Fibroblast of pulmonary artery (primary cell): ENCODE measurements around the gene CDC42EP5.
A peak's percentile ranks its signal among the peaks of the same experiment; 100 is the strongest.

ENCODE experiments used
- DNase-seq: peaks from one replicate; pipeline ENCODE4 v3.0.0-alpha.2; 2010; ENCODE audit warnings: low read depth
- H3K4me3 ChIP-seq: replicated peaks from 2 replicates; pipeline ENCODE4 v1.5.1; 2011; ENCODE audit warnings: low read depth, mild to moderate bottlenecking, control low read depth, low read length, moderate library complexity
- TF ChIP-seq, protein P1 (sequence below): IDR thresholded peaks from 2 replicates; pipeline ENCODE4 v1.5.1; 2011; ENCODE audit warnings: mild to moderate bottlenecking, control low read depth, low read length, inconsistent platforms; ENCODE audit errors: missing control alignments

Gene CDC42EP5

DNA sequence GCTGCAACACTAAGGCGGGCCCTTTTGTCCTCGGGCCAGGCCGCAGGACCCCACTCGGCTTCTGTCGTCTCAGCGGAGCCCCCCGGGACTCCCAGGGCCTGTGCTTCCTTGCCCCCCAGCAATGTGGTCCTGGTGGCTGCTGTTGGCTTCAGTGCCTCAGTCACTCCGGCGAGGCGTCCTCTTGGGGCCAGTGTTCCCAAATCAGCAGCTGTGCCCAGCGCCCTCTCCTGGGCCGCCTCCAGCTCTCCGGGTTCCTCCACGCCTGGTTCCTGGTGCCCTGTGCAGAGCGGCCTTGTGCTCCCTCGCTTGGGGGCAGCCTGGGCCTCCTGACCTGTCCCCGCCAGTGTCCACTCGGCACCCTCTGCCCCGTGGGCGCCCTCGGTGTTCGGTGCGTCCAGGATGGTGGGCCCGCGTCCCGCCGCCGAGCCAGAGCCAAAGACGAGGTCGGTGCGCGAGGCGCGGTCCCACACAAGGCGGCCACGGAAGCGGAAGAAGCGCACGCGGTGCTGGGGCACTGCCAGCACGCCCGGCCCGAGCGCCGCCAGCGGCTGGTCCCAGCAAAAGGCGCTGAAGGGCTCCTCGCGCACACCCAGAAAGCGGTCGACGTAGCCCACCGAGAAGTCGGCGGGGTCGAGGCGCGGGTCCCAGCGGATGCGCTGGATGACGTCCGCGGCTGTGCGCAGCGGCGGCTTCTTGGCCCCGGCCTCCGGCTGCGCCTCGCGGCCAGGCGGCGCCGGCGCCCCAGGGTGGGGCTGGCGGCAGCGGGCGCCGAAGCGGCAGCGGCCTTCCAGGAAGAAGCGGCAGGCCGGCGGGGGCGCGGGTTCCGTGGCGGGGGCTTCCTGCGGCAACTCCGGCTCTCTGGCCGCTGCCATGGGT is 10.2 kb downstream of the CDC42EP5 start:
- H3K4me3 ChIP-seq: peak overlapping the region; percentile 58
- peak; percentile 70 for DNase-seq
- TF ChIP-seq, protein P1, sequence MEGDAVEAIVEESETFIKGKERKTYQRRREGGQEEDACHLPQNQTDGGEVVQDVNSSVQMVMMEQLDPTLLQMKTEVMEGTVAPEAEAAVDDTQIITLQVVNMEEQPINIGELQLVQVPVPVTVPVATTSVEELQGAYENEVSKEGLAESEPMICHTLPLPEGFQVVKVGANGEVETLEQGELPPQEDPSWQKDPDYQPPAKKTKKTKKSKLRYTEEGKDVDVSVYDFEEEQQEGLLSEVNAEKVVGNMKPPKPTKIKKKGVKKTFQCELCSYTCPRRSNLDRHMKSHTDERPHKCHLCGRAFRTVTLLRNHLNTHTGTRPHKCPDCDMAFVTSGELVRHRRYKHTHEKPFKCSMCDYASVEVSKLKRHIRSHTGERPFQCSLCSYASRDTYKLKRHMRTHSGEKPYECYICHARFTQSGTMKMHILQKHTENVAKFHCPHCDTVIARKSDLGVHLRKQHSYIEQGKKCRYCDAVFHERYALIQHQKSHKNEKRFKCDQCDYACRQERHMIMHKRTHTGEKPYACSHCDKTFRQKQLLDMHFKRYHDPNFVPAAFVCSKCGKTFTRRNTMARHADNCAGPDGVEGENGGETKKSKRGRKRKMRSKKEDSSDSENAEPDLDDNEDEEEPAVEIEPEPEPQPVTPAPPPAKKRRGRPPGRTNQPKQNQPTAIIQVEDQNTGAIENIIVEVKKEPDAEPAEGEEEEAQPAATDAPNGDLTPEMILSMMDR: peak; percentile 15

DNA sequence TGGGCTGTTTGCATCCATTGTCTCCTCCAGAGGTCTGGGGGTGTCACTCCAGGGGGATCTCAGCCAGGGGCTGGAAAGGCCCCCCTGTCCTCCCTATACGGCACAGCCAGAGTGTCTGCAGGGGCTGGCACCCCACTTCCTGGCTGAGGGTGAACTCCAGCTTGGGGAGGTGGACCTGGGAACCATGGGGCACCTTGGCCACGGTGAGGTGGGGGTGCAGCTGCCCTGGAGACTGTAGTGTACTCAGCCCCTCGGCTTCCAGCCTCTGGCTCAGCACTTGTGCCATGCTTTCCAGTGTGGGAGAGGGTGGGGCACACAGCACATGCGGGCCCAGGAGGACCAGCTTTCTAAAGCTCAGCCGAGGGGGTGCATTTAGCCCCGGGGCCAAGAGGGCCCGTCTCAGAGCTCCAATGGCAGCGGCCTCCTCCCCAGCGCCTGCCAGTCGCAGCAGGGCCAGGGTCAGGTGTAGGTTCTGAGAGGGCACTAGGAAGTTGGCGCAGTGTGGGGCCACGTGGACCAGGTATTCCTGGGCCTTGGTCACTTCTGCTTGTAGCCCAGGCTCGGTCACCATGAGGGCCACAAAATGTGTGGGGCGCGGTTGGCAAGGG is 10.9 kb downstream of the CDC42EP5 start:
- H3K4me3 ChIP-seq: peak overlapping the region; percentile 58
- DNase-seq: no peak
- TF ChIP-seq, protein P1: no peak

DNA sequence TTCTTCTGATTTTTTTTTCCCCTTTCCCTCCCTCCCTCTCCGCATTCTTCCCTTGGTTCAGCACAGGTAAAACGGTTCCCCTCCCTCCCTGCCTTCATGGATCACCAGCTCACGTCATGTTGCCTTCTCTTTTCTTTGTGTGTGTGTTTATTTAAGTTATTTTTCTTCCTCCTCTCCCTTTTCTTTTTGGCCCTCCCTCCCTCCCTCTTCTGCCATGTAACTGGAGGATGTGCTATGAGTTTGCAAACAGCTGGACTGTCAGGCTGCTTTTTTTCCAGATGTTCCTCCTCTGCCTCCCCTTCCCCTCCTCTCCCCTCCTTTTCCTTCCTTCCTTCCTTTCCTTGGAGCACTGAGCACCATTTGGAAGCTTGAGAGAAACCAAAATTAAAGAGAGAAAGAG is 11.5 kb downstream of the CDC42EP5 start:
- H3K4me3 ChIP-seq: no peak overlapping the region
- TF ChIP-seq, protein P1: no peak
- DNase-seq: peak; percentile 57

DNA sequence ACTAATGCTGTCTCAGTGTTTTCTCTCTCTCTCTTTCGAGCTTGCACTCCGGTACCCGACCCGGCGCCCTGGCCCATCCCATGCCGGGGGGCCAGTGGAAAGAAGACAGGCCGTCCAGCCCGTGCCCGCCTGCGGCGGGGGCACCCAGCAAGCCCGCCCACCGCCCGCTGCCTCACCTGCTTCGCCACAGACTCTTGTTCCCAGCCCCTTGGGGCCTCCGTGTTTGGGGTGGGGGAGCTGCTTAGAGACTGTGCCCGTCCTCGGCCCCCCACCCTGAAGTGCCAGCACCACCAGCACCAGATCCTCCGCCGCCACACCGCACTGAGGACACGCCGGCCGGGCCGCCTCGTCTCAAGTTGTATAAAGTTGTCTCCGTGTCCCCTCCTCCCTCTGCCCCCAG is 11.9 kb downstream of the CDC42EP5 start:
- no peak overlapping the region for H3K4me3 ChIP-seq
- no peak for DNase-seq
- TF ChIP-seq, protein P1: no peak

DNA sequence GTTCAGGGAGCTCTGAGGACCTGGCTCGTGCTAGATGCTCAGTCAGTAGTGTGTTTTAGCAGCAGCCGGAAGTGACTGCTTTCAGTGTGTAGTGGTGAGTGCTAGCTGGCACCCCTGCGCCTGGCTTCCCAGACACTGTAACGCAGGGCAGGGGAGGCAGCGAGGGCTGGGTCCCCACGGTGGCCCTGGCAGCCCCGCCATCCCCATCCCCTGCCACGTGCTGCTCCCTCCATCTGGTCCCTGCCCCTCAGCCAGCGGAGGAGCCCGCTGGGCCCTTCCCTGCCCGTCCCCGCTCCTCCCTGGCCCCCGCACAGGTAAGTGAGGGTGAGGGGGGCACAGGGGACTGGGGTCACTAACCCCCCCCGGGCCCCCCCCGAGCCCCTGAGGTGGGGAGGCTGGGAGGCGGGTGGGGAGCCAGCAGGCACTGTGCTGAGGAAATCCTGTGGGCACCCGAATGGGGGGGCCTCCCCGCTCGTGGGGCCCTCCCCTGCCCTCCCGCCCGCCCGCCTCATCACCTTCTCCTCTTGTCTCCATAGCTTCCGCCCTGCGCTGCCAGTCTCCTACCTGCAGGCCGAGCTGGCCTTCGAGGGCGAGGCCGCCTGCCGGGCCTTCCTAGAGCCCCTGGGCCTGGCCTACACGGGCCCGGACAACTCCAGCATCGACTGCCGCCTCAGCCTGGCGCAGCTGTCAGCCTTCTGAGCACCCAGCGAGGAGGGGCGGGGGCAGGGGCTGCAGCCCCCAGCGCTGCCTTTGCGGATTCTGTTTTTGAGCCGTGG is 12.7 kb downstream of the CDC42EP5 start:
- TF ChIP-seq, protein P1: no peak
- DNase-seq: no peak

DNA sequence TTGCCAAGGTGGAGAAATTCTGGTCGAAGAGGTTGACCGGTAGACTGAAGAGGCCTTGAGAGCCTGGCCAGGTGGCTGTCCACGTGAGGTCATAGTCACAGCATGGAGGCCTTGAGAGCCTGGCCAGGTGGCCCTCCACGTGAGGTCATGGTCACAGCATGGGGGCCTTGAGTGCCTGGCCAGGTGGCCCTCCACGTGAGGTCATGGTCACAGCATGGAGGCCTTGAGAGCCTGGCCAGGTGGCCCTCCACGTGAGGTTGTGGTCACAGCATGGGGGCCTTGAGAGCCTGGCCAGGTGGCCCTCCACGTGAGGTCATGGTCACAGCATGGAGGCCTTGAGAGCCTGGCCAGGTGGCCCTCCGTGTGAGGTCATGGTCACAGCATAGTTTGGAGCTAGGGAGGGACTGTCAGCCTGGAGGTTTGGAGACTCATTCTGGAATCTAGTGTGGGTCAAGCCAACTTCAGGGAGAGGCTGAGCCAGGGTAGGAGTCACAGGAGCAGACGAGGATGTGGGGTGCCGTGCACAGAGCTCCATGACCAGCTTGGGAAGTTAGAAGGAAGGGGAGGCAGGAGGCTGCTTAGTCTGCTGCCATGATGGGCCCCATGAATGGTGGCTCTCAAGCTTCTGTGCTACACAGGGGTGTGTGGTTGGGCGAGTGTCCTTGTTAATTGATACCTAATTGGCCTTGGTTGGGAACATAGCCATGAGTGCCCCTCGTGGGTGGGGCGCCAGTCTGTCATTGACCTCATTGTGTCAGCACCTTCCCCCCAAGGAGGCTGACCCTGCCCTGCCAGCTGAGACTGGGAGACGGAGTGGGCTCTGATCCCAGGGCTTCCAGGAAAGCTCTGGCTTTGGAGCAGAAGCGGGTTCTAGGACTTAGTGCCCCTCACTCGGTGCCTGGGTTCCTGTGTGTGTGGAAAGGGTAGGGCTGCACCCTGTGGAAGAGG is 13.5 kb downstream of the CDC42EP5 start:
- TF ChIP-seq, protein P1: no peak
- H3K4me3 ChIP-seq: no peak overlapping the region
- DNase-seq: no peak

More for the DNA sequence above, 12.7 kb downstream of the CDC42EP5 start:
- no peak overlapping the region for H3K4me3 ChIP-seq
